Left ventricle myocardium inferior (tissue), 1 donor: ENCODE measurements around the gene UBE2E2. TPM values are rescaled to one million over a fixed set of nuclear protein-coding genes. Genes with fewer than 3 reads are reported as not detected.
A peak's percentile ranks its signal among the peaks of the same experiment; 100 is the strongest.

Source experiments
- DNase-seq: peaks from one replicate; pipeline ENCODE4 v3.0.0-alpha.2; 2020
- H3K27ac ChIP-seq: fragments of 200-600 bp; replicated peaks from 2 replicates; pipeline ENCODE4 v1.8.0; 2021
- H3K27me3 ChIP-seq: fragments of 200-600 bp; 2 replicates; pipeline ENCODE4 v1.8.0; 2021; ENCODE audit warnings: low read depth
- H3K36me3 ChIP-seq: fragments of 200-600 bp; 2 replicates; pipeline ENCODE4 v1.8.0; 2021
- H3K4me1 ChIP-seq: fragments of 200-600 bp; 2 replicates; pipeline ENCODE4 v1.8.0; 2021
- H3K4me3 ChIP-seq: fragments of 200-600 bp; 2 replicates; pipeline ENCODE4 v1.8.0; 2021; ENCODE audit warnings: mild to moderate bottlenecking, moderate library complexity
- H3K9me3 ChIP-seq: fragments of 200-600 bp; replicated peaks from 2 replicates; pipeline ENCODE4 v1.8.0; 2021
- intact Hi-C: fragments of 100-400 bp; cut with micrococcal nuclease; formaldehyde crosslinking; loops from one replicate; pipeline ENCODE4 v1.11.0; 2022
- total RNA-seq: library from RNA; stranded (reverse); fragmentation: NEBNext Ultra II Directional; extraction: Animal tissue kit (Norgen Biotek cat#: 25700); gene quantifications from one replicate; pipeline ENCODE4 v1.2.1, GENCODE V29; 2021
- TF ChIP-seq, protein P1 (sequence below): fragments of 200-600 bp; IDR thresholded peaks from 2 replicates; pipeline ENCODE4 v1.8.0; 2021; ENCODE audit warnings: antibody characterized with exemption, mild to moderate bottlenecking, borderline replicate concordance
- donor health status: DM: no; HTN: yes; CAD: no; lungs with severe emphysema.

Gene UBE2E2
- total RNA-seq, 1 donor from 2014 or later = 47.2 TPM

GRCh38 chr3:23455084-23455483 is 252.0 kb downstream of the UBE2E2 start:
- Histone ChIP-seq H3K36me3 (no peaks in the 10 kb centered on the region), H3K4me3 (no peak overlapping the region), H3K9me3 (peaks cover 6% of the 10 kb centered on the region), H3K4me1 (peaks cover 29% of the 10 kb centered on the region), H3K27ac (peak overlapping the region; percentile 29), H3K27me3 (no peaks in the 10 kb centered on the region)
- TF ChIP-seq, protein P1, sequence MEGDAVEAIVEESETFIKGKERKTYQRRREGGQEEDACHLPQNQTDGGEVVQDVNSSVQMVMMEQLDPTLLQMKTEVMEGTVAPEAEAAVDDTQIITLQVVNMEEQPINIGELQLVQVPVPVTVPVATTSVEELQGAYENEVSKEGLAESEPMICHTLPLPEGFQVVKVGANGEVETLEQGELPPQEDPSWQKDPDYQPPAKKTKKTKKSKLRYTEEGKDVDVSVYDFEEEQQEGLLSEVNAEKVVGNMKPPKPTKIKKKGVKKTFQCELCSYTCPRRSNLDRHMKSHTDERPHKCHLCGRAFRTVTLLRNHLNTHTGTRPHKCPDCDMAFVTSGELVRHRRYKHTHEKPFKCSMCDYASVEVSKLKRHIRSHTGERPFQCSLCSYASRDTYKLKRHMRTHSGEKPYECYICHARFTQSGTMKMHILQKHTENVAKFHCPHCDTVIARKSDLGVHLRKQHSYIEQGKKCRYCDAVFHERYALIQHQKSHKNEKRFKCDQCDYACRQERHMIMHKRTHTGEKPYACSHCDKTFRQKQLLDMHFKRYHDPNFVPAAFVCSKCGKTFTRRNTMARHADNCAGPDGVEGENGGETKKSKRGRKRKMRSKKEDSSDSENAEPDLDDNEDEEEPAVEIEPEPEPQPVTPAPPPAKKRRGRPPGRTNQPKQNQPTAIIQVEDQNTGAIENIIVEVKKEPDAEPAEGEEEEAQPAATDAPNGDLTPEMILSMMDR = no peak
- no peak for DNase-seq
- intact Hi-C loops = no loop called here

- Histone ChIP-seq H3K9me3 (peaks cover 6% of the 10 kb centered on the region), H3K4me1 (peaks cover 36% of the 10 kb centered on the region), H3K4me3 (no peak overlapping the region), H3K36me3 (no peaks in the 10 kb centered on the region), H3K27me3 (no peaks in the 10 kb centered on the region), H3K27ac (peak overlapping the region; percentile 29)
- DNase-seq = no peak
- TF ChIP-seq, protein P1 = no peak
- intact Hi-C loops = no loop called here
Measured at GRCh38 chr3:23455775-23456174, 252.6 kb downstream of the UBE2E2 start.

GRCh38 chr3:23457697-23458096 is 254.6 kb downstream of the UBE2E2 start:
- intact Hi-C loops = no loop called here
- H3K36me3 ChIP-seq = no peaks in the 10 kb centered on the region

GRCh38 chr3:23459465-23459864 is 256.3 kb downstream of the UBE2E2 start:
- H3K27me3 ChIP-seq = no peaks in the 10 kb centered on the region
- H3K36me3 ChIP-seq = no peaks in the 10 kb centered on the region
- peaks cover 6% of the 10 kb centered on the region for H3K9me3 ChIP-seq
- peaks cover 32% of the 10 kb centered on the region for H3K4me1 ChIP-seq
- intact Hi-C loops = no loop called here
- TF ChIP-seq, protein P1 = no peak
- H3K4me3 ChIP-seq = no peak overlapping the region
- H3K27ac ChIP-seq = peak overlapping the region; percentile 60
- DNase-seq = no peak

More at GRCh38 chr3:23457697-23458096, 254.6 kb downstream of the UBE2E2 start:
- H3K27ac ChIP-seq = no peak overlapping the region
- H3K4me3 ChIP-seq = no peak overlapping the region
- TF ChIP-seq, protein P1 = no peak
- no peaks in the 10 kb centered on the region for H3K27me3 ChIP-seq
- peaks cover 35% of the 10 kb centered on the region for H3K4me1 ChIP-seq
- no peak for DNase-seq
- peaks cover 6% of the 10 kb centered on the region for H3K9me3 ChIP-seq

DNA sequence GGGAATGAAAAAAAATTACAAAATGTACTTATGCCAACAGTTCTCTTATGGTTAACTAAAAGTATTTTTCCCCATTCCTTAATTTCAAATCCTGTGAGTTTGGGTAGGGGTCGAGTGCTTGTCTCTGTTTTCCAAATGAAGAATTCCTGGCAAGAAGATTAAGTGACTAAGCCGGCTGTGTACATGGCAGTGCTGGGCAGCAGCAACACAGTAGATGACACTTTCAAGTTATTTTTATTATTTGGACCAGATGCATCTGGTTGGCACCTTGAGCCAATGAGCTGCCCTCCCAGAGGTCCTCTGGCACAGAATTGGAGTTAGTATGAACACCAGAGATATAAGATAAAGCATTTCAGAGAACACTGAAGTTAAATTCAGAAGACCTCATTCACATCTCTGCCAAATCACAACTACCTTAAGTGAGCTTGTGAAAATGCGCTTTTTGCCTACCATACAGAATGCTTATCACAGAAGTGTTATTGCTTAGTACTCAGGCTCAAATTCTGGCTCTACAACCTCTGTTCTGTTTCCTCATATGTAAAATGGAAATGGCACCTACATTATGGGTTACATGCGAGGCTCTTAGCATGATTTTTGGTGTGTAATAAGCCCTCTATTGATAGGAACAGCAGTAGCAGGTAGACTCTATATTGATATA is 256.9 kb downstream of the UBE2E2 start:
- Histone ChIP-seq H3K4me3 (no peak overlapping the region), H3K9me3 (peaks cover 6% of the 10 kb centered on the region), H3K36me3 (no peaks in the 10 kb centered on the region), H3K27me3 (no peaks in the 10 kb centered on the region), H3K27ac (peak overlapping the region; percentile 60), H3K4me1 (peaks cover 27% of the 10 kb centered on the region)
- TF ChIP-seq, protein P1 = no peak
- DNase-seq = no peak
- intact Hi-C loops = no loop called here
